ENCODE data around the gene MED29. TPM values are rescaled to one million over a fixed set of nuclear protein-coding genes. Genes with fewer than 3 reads are reported as not detected.

The MED29 gene
- total RNA-seq, 2 donors from 2014 or later, result 23.1 to 40.9 TPM

GRCh38 chr19:39397360-39398296 is 6.5 kb downstream of the MED29 start:
- ATAC-seq, result peak; percentile 80
- WGBS, 2 donors, result 0 to 14% methylated on average over 2 to 16 of the region's 17 CpGs
- no peaks in the 10 kb centered on the region for H3K27me3 ChIP-seq

GRCh38 chr19:39398297-39398864 is 7.2 kb downstream of the MED29 start:
- TF ChIP-seq POLR2A (IDR thresholded peaks at IDR 0.05) (peak in 1 of 3 donors; percentile 46), CTCF (IDR thresholded peaks at IDR 0.05) (no peak)
- ATAC-seq (no peak), DNase-seq (peak in 3 of 4 donors; percentile 37 to 84 (median 50))
- Histone ChIP-seq H3K9me3 (no peaks in the 10 kb centered on the region), H3K4me1 (peaks cover 39% of the 10 kb centered on the region), H3K36me3 (replicated peaks in 1 of 2; ENCODE audit: insufficient read depth in 1 of 2, low read depth in 2 of 2) (no peaks in the 10 kb centered on the region), H3K27ac (peak overlapping the region in 3 of 4 donors; percentile 57 to 89 (median 75)), H3K4me3 (no peak overlapping the region), H3K27me3 (no peaks in the 10 kb centered on the region)
- intact Hi-C loops (cut with DNase I), result no loop called here
- WGBS, 2 donors, result 63 to 77% methylated on average over 5 to 11 of the region's 11 CpGs

More at GRCh38 chr19:39397360-39398296, 6.5 kb downstream of the MED29 start:
- H3K27ac ChIP-seq, result peak overlapping the region; percentile 45 to 89 (median 66)
- no peaks in the 10 kb centered on the region for H3K36me3 ChIP-seq (replicated peaks in 1 of 2; ENCODE audit: insufficient read depth in 1 of 2, low read depth in 2 of 2)
- TF ChIP-seq POLR2A (IDR thresholded peaks at IDR 0.05) (peak in 2 of 3 donors; percentile 38 to 47), CTCF (IDR thresholded peaks at IDR 0.05) (peak; percentile 90 to 99 (median 98))
- no peak overlapping the region for H3K4me3 ChIP-seq
- no peaks in the 10 kb centered on the region for H3K9me3 ChIP-seq
- H3K4me1 ChIP-seq, result peaks cover 33% of the 10 kb centered on the region
- peak; percentile 92 to 94 (median 92) for DNase-seq
- intact Hi-C loops (cut with DNase I), result no loop called here

GRCh38 chr19:39399668-39400050 is 8.5 kb downstream of the MED29 start:
- ATAC-seq, result no peak
- no peak for DNase-seq
- Histone ChIP-seq H3K27me3 (no peaks in the 10 kb centered on the region), H3K9me3 (no peaks in the 10 kb centered on the region), H3K4me1 (peaks cover 42% of the 10 kb centered on the region), H3K27ac (peak overlapping the region in 1 of 4 donors; percentile 12), H3K36me3 (replicated peaks in 1 of 2; ENCODE audit: insufficient read depth in 1 of 2, low read depth in 2 of 2) (no peaks in the 10 kb centered on the region), H3K4me3 (no peak overlapping the region)
- 84 to 85% methylated on average over 4 of the region's 4 CpGs for WGBS, 2 donors
- TF ChIP-seq CTCF (IDR thresholded peaks at IDR 0.05), result no peak
- peak in 1 of 3 donors; percentile 3 for TF ChIP-seq POLR2A (IDR thresholded peaks at IDR 0.05)
- intact Hi-C loops (cut with DNase I), result no loop called here

- no peaks in the 10 kb centered on the region for H3K27me3 ChIP-seq
- no peak overlapping the region for H3K4me3 ChIP-seq
- no peaks in the 10 kb centered on the region for H3K36me3 ChIP-seq (replicated peaks in 1 of 2; ENCODE audit: insufficient read depth in 1 of 2, low read depth in 2 of 2)
- no peak for ATAC-seq
- peak overlapping the region in 1 of 4 donors; percentile 12 for H3K27ac ChIP-seq
- peaks cover 42% of the 10 kb centered on the region for H3K4me1 ChIP-seq
- DNase-seq, result no peak
- no peaks in the 10 kb centered on the region for H3K9me3 ChIP-seq
- intact Hi-C loops (cut with DNase I), result no loop called here
- WGBS, 2 donors, result 45 to 57% methylated on average over 4 of the region's 4 CpGs
- TF ChIP-seq CTCF (IDR thresholded peaks at IDR 0.05) (no peak), POLR2A (IDR thresholded peaks at IDR 0.05) (no peak)
Observed at GRCh38 chr19:39400061-39400460, 8.9 kb downstream of the MED29 start.

Measured in body of pancreas (tissue), 4 donors.